ENCODE results near the gene ZFHX3. TPM values are rescaled to one million over a fixed set of nuclear protein-coding genes. Genes with fewer than 3 reads are reported as not detected.

The ZFHX3 gene
- total RNA-seq, 4 donors from 2014 or later, result 9.1 to 34.0 (median 12.0) TPM

GRCh38 chr16:73066927-73067670, 19.2 kb upstream of the ZFHX3 start:
- no peaks in the 10 kb centered on the region for H3K9me3 ChIP-seq
- peak overlapping the region; percentile 82 to 94 for H3K27ac ChIP-seq
- H3K4me3 ChIP-seq, result peak overlapping the region; percentile 6 to 13
- no peaks in the 10 kb centered on the region for H3K36me3 ChIP-seq
- DNase-seq, result no peak
- peaks cover 5 to 12% of the 10 kb centered on the region in 2 donors for H3K4me1 ChIP-seq
- H3K27me3 ChIP-seq, result no peaks in the 10 kb centered on the region
- intact Hi-C loops (cut with DNase I; ENCODE audit: low total_unique reads), result loop anchor here (10.0 kb wide), 1 partner anchor 108 kb away; no protein-coding TSS in a partner anchor
- TF ChIP-seq POLR2A (IDR thresholded peaks at IDR 0.05) (no peak), CTCF (IDR thresholded peaks at IDR 0.05) (no peak)

- Histone ChIP-seq H3K9me3 (no peaks in the 10 kb centered on the region), H3K27me3 (no peaks in the 10 kb centered on the region), H3K4me1 (peaks cover 5 to 12% of the 10 kb centered on the region in 2 donors), H3K36me3 (no peaks in the 10 kb centered on the region), H3K4me3 (peak overlapping the region; percentile 6 to 13), H3K27ac (peak overlapping the region; percentile 82 to 94)
- TF ChIP-seq CTCF (IDR thresholded peaks at IDR 0.05) (no peak), POLR2A (IDR thresholded peaks at IDR 0.05) (no peak)
- intact Hi-C loops (cut with DNase I; ENCODE audit: low total_unique reads), result loop anchor here (10.0 kb wide), 1 partner anchor 108 kb away; no protein-coding TSS in a partner anchor
- no peak for DNase-seq
Observed at GRCh38 chr16:73066331-73066926, 18.5 kb upstream of the ZFHX3 start.

- Histone ChIP-seq H3K27ac (peak overlapping the region; percentile 82 to 94), H3K9me3 (no peaks in the 10 kb centered on the region), H3K4me1 (peaks cover 5 to 12% of the 10 kb centered on the region in 2 donors), H3K36me3 (no peaks in the 10 kb centered on the region), H3K4me3 (peak overlapping the region; percentile 6 to 13), H3K27me3 (no peaks in the 10 kb centered on the region)
- TF ChIP-seq CTCF (IDR thresholded peaks at IDR 0.05) (no peak), POLR2A (IDR thresholded peaks at IDR 0.05) (no peak)
- intact Hi-C loops (cut with DNase I; ENCODE audit: low total_unique reads), result loop anchor here (10.0 kb wide), 1 partner anchor 109 kb away; no protein-coding TSS in a partner anchor
- DNase-seq, result no peak
Observed at GRCh38 chr16:73065632-73066330, 17.9 kb upstream of the ZFHX3 start.

- H3K4me3 ChIP-seq, result peak overlapping the region in 1 of 2 donors; percentile 10
- peaks cover 3 to 12% of the 10 kb centered on the region in 2 donors for H3K4me1 ChIP-seq
- no peak for TF ChIP-seq CTCF (IDR thresholded peaks at IDR 0.05)
- no peak for TF ChIP-seq POLR2A (IDR thresholded peaks at IDR 0.05)
- intact Hi-C loops (cut with DNase I; ENCODE audit: low total_unique reads), result loop anchor here (10.0 kb wide), 1 partner anchor 110 kb away; no protein-coding TSS in a partner anchor
- no peaks in the 10 kb centered on the region for H3K9me3 ChIP-seq
- H3K27me3 ChIP-seq, result no peaks in the 10 kb centered on the region
- H3K27ac ChIP-seq, result no peak overlapping the region
- DNase-seq, result no peak
- no peaks in the 10 kb centered on the region for H3K36me3 ChIP-seq
Observed at GRCh38 chr16:73064994-73065545, 17.1 kb upstream of the ZFHX3 start.

Data from uterus (tissue), 4 donors.